AG09309 (cell line): ENCODE data around the gene GABRB1.
"Not testable (repeated sequence)": the region's sequence is repeated elsewhere in the genome, so short reads cannot be mapped to it uniquely, and the experiment has no call there.

ENCODE experiments used
- DNase-seq: peaks from one replicate; pipeline ENCODE4 v3.0.0-alpha.2; 2010; ENCODE audit warnings: low read depth
- H3K4me3 ChIP-seq: 2 replicates; pipeline ENCODE4 v1.5.1; 2011; ENCODE audit warnings: mild to moderate bottlenecking, low read depth, low read length, moderate library complexity; ENCODE audit not compliant: control insufficient read depth
- CTCF ChIP-seq: IDR thresholded peaks from 2 replicates; pipeline ENCODE4 v1.5.1; 2011; ENCODE audit warnings: mild to moderate bottlenecking, low read depth, low read length, inconsistent platforms; ENCODE audit not compliant: insufficient read depth, control insufficient read depth; ENCODE audit errors: missing control alignments

GABRB1 gene

DNA sequence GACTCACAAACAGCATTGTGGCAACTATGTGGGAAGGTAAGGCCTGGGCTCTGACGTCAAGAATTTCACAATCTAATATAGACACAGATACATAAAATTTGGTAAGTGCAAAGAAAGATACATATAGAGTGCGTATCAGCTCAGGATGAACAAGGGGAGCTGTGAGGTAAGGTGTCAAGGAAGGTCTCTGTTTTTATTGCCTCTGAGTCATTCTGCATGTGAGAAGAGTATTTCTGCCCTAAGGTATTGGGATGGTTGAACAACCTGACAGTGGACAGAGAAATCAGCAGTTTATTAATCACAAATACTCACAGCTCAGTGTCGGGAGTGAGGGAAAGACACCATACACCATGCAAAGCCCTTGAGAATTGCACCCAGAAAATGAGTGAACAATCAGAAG is 342.3 kb downstream of the GABRB1 start:
- no peak overlapping the region for H3K4me3 ChIP-seq
- no peak for DNase-seq
- no peak for TF ChIP-seq CTCF

GRCh38 chr4:47374477-47374876 is 343.1 kb downstream of the GABRB1 start:
- DNase-seq = peak; percentile 67
- TF ChIP-seq CTCF = no peak

GRCh38 chr4:47378021-47378530 is 346.7 kb downstream of the GABRB1 start:
- not testable (repeated sequence) for DNase-seq, H3K4me3 ChIP-seq

More at GRCh38 chr4:47374477-47374876, 343.1 kb downstream of the GABRB1 start:
- H3K4me3 ChIP-seq = no peak overlapping the region

DNA sequence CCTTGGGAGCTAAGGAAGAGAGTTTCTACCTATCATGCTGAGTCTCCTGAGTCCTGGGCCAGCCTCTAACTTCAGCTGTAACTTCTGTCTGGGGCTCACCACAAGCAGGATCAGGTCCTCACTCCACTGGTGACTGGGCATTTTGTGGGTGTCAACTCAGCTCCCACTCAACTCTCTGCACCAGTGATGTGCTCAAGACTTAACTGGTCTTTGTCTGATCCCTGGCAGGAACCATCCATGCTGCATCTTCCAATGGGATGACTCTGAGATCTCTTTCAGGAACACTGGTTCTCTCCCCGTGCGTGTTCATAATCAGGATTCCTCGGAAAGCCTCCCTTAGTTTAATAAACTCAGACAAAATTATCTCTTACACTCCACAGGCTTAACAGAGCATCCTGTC is 349.8 kb downstream of the GABRB1 start:
- no peak for TF ChIP-seq CTCF
- no peak overlapping the region for H3K4me3 ChIP-seq
- no peak for DNase-seq

DNA sequence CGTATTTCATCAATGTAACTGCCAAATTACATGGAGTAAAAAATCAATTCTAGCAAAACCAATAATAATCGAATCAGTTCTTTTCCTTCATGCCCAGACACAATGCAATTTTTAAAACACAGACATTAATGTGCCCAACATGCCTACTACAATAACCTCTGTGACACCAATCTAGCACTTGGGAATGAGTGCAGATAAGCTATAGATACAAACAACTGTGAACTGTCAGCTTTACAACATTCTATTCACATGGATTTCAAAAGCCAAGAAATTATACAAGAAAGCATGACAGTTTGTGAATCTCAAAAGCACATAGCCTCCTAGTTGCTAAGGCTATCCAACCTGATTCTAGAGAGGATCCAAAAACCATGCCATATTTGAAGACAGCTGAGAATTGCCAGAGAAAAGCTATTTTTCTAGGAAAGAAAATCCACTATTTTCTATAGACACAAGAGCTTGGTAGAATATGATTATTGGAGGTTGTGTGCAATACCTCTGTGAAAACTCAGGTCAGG is 351.5 kb downstream of the GABRB1 start:
- TF ChIP-seq CTCF = no peak
- no peak for DNase-seq

GRCh38 chr4:47383829-47384427 is 352.6 kb downstream of the GABRB1 start:
- H3K4me3 ChIP-seq = no peak overlapping the region
- peak; percentile 40 for TF ChIP-seq CTCF
- no peak for DNase-seq

More for the DNA sequence above, 351.5 kb downstream of the GABRB1 start:
- no peak overlapping the region for H3K4me3 ChIP-seq

DNA sequence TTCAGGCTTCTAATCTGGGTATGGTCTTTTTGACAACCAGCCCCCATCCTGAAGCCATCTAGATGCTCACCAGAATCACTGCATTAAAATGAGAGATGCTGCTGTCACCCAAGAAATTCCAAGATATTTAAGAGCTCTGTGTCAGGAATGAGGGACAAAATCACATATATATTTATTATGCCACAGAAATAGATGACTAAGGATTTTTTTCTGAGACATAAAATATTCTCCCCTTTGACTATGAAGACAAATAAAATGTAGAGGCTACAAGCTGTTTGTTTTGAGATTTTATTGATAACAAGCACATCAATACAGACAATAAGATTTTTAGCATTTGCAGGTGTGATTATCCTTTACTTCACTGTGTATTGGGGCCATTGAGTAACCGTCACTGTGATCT is 354.8 kb downstream of the GABRB1 start:
- no peak for DNase-seq
- no peak overlapping the region for H3K4me3 ChIP-seq
- TF ChIP-seq CTCF = no peak
